CD4-positive, alpha-beta T cell treated with Interleukin-4 for 1 hour (primary cell): ENCODE data around the gene CCDC88C.

Source experiments
- DNase-seq, 2 donors: peaks; one replicate each; pipeline ENCODE4 v3.0.0-alpha.2; 2020 to 2022

The CCDC88C gene

DNA sequence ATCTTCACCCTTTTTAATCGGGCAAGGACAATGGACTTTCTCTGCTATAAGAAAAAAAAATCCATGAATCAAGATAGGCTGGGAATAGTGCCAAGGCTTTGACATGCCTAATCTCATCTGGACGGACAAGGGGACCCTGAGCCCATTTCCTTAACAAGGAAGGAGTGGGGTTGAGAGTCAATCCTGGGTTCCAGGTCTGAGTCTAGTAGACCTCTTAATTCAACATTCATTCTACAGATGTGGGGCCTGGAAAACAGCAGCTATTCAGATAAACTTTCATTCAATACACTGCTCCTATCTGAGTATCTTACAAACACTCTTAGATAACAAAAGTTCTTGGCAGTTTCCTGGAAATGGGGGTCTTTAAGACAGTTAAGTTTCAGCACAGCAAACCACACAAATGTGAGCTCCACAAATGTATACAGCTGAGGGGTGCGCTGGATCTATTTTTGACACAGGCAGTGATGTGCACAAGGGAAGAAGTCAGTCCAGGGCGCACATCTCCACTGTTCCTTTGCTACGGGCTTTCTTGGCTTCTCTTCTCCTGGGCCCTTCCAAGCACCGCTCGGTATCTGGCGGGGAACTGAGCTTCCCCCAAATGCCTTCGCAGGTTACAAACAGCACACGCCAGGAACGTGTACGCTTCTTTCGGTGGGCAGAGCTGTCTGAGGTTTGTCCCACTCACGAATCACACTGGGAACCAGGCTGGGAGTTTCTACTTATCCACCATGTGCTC is 90.9 kb downstream of the CCDC88C start:
- DNase-seq = no peak

DNA sequence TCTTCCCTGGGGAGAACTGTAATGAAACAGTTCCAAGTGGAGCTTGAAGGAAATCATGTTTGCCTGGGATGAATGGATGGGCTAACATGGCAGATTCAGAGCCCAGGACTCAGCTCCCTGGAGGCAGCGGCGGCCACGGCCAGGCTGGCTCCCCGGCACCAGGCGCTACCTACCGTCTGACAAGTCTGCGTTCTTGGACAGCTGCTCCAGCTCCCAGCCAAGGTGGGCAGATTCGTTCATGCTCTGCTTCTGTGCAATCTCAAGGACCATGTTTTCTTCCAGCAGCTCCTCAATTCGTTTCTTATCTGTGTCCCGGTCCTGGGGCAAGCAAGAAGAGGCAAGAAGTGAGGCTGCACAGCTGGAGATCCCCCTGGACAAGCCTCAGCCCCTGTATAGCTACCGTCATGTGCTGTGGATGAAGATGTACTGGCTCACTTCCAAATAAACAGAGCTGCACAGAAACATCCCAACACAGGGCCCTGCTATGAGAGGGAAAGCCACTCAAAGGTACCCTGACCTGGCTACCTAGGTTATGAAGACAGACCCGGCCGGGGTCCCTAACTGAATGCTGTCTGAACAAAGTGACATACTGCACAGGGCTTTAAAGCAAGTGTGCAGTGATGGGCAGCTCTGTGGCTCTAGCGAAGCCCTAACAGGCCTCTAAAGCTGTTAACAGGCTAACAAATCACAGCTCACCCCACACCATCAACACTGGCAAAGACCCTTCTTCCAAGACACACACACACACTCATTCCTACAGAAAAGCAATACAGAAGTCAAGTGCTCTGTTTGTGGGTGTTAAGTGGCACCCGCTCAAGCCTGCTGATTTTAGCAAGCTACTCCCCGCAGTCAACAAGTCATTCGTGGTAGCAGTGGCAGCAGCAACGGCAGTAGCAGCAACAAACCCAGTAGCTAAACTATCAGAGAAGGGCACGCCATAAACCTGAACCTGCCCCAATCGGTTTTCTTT is 92.7 kb downstream of the CCDC88C start:
- peak in 1 of 2 donors; percentile 30 for DNase-seq

DNA sequence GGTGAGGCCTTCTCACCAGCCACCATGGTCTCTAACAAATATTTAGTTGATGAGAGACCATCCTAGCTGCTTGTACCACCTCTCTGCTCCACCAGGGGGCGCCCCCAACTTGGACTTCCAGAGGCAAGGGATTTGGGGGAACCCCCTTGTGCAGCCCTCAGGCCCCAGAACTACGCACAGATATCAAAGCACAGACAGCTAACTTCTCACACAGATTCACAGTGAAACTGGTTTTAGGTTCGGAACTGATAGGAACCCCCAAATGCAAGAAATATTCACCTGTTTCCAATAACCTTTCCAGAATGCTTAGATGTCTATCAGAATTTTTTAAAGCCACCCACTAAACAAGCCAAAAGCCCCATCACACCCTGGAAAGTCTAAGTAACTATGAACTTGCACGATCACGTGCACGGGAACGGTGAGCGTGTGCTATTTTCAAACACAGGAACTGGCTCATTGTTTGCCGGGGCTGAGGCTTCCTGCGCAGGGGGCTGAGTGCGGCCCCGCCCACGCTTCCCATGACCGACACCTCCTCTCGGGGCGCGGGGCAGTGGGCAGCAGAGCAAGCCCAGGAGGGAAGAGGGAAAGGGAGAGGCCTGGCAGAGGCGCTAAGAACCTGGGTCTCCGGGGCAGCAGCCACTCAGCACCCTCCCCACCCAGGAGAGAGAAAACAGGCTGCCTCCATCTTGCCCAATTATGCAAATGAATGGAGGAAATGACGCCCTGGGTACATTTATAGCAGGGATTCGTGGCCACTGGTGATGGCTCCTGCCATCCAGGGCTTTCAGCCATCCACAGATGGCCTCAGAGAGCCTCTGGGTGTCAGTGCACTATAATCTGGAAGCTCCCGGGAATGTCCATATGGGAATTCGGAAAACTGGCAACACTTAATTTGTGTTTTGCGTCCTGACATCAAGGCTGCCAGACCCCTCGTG is 93.7 kb downstream of the CCDC88C start:
- peak; percentile 93 for DNase-seq

DNA sequence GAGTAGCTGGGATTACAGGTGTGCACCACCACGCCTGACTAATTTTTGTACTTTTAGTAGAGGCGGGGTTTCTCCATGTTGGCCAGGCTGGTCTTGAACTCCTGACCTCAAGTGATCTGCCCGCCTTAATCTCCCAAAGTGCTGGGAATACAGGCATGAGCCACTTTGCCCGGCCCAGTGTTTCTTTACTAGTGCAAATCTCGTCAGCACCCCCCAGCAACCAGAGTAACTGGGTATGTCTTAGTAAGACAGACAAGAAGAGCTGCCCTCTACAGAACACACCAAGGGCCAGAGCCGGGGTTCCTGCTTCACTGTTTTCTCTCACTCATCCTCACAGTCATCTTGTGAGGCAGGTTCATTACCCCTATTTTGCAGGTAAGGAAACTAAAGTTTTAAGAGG is 94.6 kb downstream of the CCDC88C start:
- DNase-seq = no peak

DNA sequence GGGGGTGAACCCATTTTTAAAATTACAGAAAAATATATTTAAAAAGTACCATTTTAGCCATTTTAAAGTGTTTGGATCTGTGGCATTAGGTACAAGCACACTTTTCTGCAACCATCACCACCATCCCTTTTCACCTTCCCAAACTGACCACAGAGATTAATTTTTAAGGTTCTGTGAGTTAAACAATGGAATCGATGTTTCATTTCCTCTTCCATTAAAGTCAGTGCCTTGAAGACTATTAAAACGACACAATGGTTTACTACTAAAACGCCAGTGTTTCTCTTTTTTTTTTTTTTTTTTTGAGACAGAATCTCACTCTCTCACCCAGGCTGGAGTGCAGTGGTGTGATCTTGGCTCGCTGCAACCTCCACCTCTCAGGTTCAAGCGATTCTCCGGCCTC is 95.0 kb downstream of the CCDC88C start:
- no peak for DNase-seq

DNA sequence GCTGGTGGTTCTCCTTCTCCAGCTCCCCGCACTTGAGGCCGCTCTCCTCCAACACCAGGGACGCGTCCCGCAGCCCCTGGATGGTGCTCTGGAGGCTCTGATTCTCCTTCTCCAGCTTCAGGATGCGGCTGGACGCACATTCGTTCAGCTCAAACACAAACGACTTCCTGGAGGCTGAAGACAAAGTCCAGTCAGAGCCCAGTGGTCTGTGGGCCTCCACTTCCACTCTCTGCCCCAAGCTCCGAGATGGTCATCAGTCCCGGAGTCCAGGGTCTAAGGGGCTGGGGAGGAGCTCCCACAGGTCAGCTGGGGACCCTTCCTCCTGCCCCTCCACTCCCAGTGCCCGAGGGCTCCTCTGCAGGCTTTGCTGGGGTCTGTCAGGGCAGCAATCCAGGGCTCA is 96.5 kb downstream of the CCDC88C start:
- DNase-seq = no peak

DNA sequence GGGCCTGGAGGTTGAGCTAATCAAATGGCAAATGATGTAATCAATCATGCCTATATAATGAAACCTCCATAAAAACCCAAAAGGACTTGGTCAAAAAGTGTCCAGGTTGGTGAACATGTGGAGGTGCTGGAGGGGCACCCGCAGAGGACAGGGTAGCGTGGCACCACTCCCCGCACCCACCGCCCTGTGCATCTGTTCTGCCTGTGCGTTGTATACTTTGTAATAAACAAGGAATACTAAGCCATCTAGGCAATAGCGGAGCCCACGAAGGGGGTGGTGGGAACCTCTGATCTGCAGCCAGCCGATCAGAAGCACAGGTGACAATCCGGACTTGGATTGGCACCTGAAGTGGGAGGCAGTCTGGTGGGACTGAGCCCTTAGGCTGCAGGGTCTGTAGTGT is 97.4 kb downstream of the CCDC88C start:
- no peak for DNase-seq

DNA sequence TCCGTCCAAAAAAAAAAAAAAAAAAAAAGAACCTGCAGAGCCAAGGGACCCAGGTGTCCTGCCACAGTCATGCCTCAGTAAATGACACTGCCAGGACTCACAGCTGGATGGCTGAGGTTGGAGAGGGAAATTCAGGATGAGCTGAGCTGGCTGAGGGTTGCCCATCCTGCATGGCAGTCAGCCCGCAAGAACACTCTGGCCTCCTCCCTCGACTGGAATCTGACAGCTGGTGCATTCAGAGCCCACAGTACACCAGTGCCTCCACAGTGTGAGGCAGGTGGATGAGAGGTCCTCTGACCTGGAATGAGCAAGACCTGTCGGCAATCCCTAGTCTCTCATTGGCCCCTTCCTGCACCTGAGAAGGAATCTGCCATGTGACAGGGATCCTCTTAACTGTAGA is 98.7 kb downstream of the CCDC88C start:
- no peak for DNase-seq

DNA sequence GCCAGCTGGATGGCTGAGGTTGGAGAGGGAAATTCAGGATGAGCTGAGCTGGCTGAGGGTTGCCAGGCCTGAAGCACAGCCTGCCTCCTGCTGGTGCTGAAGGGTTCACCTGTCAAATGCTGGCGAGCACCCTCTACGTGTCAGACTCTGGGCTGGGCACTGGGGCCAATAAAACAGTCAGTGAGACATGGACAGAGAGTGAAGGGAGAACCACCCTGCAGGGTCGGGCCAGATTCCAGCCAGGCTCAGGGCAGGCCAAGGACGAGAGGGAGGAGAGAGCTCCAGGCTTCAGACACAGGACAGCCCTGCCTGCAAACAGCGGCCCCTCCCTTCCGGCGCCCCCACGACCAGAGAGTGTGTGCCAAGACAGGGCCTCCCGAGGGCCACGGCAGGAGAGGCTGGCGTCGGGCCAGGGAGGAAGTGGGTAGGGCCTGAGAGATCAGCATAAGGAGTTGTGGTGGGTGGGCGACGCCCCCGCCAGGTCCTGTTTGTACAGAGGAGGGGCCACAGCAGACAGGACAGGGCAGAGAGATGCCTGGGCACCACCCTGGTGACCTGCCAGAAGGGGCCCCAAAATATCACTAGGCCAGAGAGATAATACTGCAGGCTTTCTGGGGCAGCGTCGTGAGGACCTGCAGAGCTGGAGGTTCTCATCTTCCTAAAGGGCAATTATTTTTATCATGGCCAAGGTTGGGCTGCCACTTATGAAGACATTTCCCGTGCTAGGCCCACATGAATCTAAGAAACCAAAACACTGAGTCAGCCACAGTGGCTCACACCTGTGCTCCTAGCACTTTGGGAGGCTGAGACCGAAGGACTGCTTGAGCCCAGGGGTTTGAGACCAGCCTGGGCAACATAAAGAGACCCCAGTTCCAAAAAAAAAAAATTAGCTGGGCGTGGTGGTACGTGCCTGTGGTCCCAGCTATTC is 100.0 kb downstream of the CCDC88C start:
- DNase-seq = peak; percentile 77 to 81

DNA sequence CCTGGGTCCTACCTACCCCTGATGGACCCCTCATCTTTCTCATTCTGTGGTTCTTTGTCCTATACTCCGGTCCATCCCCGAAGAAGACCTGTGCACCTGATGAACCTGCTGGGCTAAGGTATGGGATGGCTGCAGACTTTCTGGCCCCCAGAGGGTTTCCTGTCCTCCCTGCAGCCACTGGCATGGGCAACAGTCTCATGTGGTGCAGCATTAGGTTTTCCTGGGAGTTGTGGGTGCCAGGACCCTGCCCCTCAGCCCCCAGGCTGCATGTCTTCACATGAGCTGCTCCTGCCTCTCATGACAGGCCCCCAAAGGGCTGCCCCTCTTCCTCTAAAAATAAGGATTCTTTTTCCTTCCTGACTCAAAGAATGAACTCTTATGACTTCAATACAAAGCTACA is 100.9 kb downstream of the CCDC88C start:
- no peak for DNase-seq

DNA sequence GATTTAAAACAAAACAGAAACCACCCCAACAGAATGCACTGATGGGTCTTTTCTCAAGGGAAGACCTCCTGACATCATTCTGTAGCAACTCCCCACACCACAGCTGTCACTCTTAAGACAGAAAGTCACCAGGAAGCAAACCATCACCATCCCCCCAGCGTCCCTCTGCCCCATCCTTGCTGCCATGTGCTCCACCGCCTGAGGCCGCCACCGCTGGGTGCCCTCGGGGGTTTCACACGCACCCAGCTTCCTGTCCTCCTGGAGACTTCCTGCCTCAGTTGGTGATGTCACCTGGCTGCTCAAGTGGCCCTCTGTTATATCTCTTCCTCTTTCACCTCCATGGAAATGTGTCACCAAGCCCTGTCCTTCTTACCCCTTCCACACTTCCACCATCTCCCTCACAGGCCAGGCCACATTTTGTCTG is 101.8 kb downstream of the CCDC88C start:
- DNase-seq = peak; percentile 91

DNA sequence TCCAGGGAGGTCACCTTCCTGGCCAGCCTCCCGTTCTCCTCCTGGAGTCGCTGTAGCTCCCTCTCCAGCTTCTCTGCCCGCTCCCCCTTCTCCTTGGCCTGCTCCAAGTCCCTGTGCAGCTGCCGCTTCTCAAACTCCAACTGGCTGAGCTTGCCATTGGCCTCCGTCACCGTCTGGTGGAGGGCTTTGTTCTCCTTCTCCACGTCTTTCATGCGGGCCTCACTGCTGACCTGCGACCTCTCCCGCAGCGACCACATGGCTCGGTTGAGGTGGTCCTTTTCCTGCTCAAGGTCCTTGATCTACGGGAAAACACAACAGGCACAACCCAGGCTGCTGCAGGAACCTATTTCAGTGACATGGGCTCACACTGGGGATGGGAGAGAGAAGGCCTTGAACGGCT is 103.8 kb downstream of the CCDC88C start:
- no peak for DNase-seq

DNA sequence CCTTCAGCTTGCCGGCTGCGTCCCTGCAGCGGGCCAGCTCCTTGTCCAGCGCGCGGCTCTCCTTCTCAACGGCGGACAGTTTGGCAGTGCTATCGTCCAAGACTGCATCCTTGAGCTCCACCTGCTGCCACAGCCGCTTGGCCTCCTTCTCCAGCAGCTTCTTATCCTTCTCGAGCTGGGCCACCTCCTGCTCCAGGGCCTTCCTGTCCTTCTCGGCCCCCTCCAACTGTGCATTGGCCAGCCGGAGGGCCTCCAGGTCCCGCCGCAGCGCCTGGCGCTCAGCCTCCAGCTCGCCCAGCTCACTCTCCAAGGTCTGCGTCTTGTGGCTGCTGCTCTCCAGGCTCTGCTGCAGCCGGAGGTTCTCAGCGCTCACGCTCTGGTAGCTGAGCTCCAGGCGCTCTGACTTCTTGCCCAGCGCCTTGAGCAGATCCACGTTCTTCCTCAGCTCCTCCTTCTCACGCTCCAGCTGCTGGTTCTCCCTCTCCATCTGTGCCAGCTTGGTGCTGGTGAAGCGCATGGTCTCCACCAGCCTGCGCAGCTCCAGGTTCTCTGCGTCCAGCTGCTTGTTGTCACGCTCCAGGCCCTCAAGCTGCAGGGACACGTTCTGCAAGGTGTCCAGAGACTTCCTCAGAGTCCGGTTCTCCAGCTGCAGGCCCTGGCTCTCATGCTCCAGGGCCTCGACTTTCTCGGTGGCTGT is 104.3 kb downstream of the CCDC88C start:
- no peak for DNase-seq

DNA sequence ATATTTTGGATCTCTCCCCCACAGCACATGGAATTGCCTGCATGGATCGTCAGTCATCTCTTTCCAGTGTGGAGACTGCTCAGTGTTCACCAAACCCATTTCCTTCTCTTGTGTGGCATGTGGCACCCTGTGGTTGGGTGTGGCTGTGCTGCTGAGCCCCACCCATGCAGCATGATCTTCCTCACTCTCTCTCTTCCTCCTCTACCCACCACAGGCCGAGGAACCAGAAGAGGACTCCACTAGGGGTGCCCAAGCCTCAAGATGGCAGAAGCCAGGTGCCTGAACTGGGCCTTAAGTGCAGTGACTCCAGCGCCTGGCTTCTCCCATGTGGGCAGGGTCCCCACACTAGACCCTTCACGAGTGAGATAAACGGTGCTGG is 106.3 kb downstream of the CCDC88C start:
- peak; percentile 75 to 82 for DNase-seq

DNA sequence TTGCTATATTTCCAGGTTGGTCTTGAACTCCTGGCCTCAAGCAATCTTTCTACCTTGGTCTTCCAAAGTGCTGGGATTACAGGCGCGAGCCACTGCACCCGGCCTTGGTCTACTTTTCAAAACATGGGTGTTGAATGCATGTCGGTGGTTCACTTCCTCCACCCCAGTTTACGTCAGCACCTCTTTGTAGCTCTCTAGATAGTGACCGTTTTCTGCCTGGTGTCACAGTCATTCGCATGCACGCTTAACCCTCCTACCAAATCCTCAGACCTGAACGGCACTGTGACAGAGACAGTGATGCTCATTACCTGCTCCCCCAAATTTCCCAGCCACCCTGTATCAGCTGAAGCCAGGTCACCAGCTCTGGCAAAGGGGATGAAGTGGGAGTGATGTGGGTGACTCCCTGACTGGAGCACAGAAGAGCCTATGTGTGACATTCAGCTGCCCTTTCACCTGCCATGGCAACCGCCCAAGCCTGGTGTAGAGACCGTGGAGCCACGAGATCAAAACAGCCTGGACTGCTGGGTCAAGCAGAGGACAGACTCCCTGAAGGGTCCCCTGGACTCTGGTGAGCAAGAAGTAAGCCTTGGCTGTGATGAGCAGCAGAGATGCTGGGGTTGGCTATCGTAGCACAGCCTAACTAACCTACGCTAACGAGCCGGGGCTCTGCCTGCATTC is 106.9 kb downstream of the CCDC88C start:
- peak; percentile 29 to 62 for DNase-seq

DNA sequence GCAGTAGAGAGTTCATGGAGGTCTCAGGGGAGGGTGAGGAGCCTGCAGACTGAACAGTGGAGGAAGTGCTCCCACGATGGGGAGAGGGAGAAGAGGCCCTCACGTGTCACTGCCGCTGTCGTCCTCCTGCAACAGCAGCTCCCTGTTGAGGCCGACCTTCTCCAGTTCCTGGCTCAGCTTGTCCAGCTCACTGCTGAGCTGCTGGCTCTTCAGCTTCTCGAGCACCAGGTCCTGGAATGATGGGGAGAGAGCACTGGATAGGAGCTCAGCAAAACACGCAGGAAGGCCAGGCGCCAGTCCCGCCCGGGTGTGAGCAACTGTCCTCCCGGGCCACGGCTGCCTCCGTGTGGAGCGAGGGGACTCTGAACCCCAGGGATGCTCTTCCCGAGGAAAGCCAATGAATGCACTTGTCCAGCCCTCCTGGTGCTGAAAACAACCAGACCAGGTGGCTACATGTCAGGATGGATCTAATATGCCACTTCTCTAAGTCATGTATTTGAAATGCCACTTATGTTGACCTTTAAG is 107.8 kb downstream of the CCDC88C start:
- no peak for DNase-seq

DNA sequence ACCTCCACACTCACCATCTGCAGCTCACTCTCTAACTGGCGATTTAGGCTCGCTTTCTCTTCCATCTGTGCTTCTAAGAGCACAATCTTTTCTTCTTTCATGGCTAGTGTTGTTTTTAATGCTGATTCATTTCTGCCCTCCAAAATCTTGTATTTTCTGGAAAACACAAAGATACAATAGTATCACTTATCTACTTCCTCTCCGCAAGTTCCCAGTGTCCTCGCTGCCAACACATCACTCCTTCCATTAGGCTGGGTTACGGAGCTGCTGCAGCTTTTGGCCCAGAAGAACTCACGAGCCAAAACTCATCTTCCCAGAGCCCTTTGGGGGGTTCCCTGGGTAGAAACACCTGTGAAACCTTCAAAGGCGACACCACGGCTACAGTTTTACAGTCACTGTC is 109.3 kb downstream of the CCDC88C start:
- DNase-seq = no peak

DNA sequence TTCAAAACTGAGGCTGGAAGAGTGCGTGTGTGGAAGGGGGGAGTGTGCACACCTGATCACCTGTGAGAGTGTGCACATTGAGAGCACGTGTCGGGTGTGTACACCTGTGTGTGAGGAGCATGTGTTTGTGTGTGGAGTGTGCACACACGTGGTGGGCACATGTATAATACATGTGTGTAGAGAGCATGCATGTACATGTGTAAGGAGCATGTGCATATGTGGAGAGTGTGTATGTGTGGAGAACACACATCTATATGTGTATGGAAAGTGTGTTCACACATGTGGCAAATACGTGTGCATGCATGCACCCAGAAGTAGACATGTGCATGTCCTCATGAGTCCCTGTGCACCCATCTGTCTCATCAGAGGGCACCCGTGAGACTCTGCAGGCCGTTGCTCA is 110.0 kb downstream of the CCDC88C start:
- no peak for DNase-seq

DNA sequence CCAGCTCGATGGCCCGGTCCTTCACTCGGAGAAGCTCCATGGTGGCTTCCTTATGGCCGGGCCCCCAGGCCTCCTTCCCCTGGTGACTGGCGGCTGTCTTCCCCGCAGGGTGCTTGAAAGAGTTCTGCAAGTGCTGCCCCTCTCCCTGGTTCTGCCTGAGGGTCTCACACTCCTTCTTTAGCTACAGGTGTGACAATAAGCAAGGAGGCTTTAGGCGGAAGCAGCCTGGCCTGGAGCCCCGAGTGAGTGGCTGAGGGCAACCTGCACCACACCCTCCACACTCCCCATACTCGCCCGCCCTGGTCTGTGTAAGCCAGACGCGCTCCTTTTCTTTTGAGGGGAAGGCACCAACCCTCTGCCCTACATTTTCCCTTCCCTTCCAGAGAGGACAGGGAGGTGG is 110.6 kb downstream of the CCDC88C start:
- no peak for DNase-seq

DNA sequence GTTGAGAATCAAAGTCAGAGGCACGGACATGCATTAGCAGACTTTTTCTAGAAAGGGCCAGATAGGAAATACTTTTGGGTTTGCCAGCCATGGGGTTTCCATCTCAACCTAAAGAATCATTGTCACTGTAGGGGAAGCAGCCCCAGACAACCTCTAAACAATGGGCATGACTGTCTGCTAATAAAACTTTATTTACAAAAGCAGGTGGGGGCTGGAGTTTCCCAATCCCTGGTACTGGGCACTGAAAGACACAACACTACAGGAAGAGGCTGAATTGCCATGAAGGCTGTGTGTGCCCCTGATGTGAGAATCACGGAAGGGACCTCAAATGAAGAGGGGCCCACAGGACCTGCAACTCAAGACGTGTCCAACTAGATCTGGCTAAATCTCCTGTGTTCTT is 111.1 kb downstream of the CCDC88C start:
- no peak for DNase-seq
